K562 (cell line): ENCODE data around the gene RIPK4. TPM values are rescaled to one million over a fixed set of nuclear protein-coding genes. Genes with fewer than 3 reads are reported as not detected.

Source experiments
- ATAC-seq: fragments of 200-7000 bp; cut with Tn5 transposase; 3 replicates; pipeline ENCODE4 v1.9.1; 2020; ENCODE audit warnings: moderate library complexity
- BruUV-seq: library from RNA; stranded (reverse); fragments of 400-500 nt; replicated peaks from 2 replicates; lab custom pipeline; 2021; lab: Mats Ljungman, UMichigan
- CTCF ChIA-PET: fragments of 300-600 bp; formaldehyde crosslinking; extraction: SDS; loops from one replicate; lab custom pipeline; 2021; ENCODE audit warnings: low intra/inter-chr PET ratio; lab: Yijun Ruan, JAX
- POLR2A ChIA-PET: fragments of 300-600, 350-650 bp; sonication (Branson Sonifier 250); formaldehyde crosslinking; extraction: SDS; loops from one replicate; lab custom pipeline; 2021; ENCODE audit warnings: antibody characterized with exemption, inconsistent platforms; lab: Yijun Ruan, JAX
- DNase-seq, 4 experiments: peaks; one replicate each; pipeline versions ENCODE4 v3.0.0 to v3.0.0-alpha.2; 2011 to 2018; ENCODE audit warnings: low spot score in 3 of 4, mixed read lengths in 3 of 4; ENCODE audit errors: extremely low read depth in 1 of 4
- FAIRE-seq: peaks from 2 replicates; lab custom pipeline; 2011; peaks lifted over from hg19 to GRCh38; lab: Jason Lieb, UNC
- H2AFZ ChIP-seq: 2 replicates; pipeline ENCODE4 v1.6.0; 2011; ENCODE audit warnings: low read depth, low read length, control low read depth, inconsistent platforms
- H3K27ac ChIP-seq: fragments of 200-600 bp; 3 replicates; pipeline ENCODE4 v1.8.0; 2011; ENCODE audit warnings: low read depth, mild to moderate bottlenecking, control low read depth, inconsistent platforms, low read length, moderate library complexity, mixed read lengths; ENCODE audit errors: extremely low read depth
- H3K27me3 ChIP-seq, 2 experiments: fragments of 300-600 bp in 1 of 2; 2 replicates in 1 of 2; 3 replicates in 1 of 2; pipeline versions ENCODE4 v1.6.0 to v1.8.0; 2011; ENCODE audit warnings: inconsistent platforms in 2 of 2, low read length in 2 of 2, mild to moderate bottlenecking in 1 of 2, mixed read lengths in 1 of 2, moderate library complexity in 1 of 2; ENCODE audit not compliant: control insufficient read depth in 2 of 2, insufficient read depth in 2 of 2
- H3K36me3 ChIP-seq: fragments of 300-600 bp; 3 replicates; pipeline ENCODE4 v1.8.0; 2011; ENCODE audit warnings: mild to moderate bottlenecking, low read length, inconsistent platforms; ENCODE audit not compliant: control insufficient read depth, insufficient read depth
- H3K4me1 ChIP-seq, 2 experiments: fragments of 200-600 bp in 1 of 2; replicated peaks in 1 of 2; 2 replicates in 1 of 2; 3 replicates in 1 of 2; pipeline versions ENCODE4 v1.5.1 to v1.8.0; 2011; ENCODE audit warnings: inconsistent platforms in 2 of 2, low read length in 2 of 2, mild to moderate bottlenecking in 1 of 2, mixed read lengths in 1 of 2, moderate library complexity in 1 of 2; ENCODE audit not compliant: control insufficient read depth in 2 of 2, insufficient read depth in 2 of 2
- H3K4me2 ChIP-seq: 2 replicates; pipeline ENCODE4 v1.6.1; 2011; ENCODE audit warnings: low read length, control low read depth, inconsistent platforms, mixed read lengths; ENCODE audit not compliant: insufficient read depth
- H3K4me3 ChIP-seq: fragments of 200-600 bp; sonication (generic), shearing (Covaris generic); 2 replicates; pipeline ENCODE4 v1.5.1; 2016; ENCODE audit warnings: control low read depth, inconsistent platforms
- H3K79me2 ChIP-seq: fragments of 200-600 bp; 3 replicates; pipeline ENCODE4 v1.8.0; 2011; ENCODE audit warnings: low read length, inconsistent platforms; ENCODE audit not compliant: control insufficient read depth, insufficient read depth
- H3K9ac ChIP-seq, 2 experiments: 2 replicates each; pipeline versions ENCODE4 v1.6.0 to v1.6.1; 2011; ENCODE audit warnings: low read depth in 2 of 2, low read length in 2 of 2, control low read depth in 1 of 2, inconsistent platforms in 1 of 2, mild to moderate bottlenecking in 1 of 2, mixed read lengths in 1 of 2; ENCODE audit not compliant: insufficient read depth in 1 of 2
- H3K9me1 ChIP-seq: one replicate; pipeline ENCODE4 v1.6.0; 2011; ENCODE audit warnings: inconsistent platforms, mild to moderate bottlenecking, low read length, moderate library complexity; ENCODE audit not compliant: control insufficient read depth, insufficient read depth
- H3K9me3 ChIP-seq: replicated peaks from 2 replicates; pipeline ENCODE4 v1.5.1; 2011; ENCODE audit warnings: low read depth, low read length, inconsistent platforms; ENCODE audit not compliant: control insufficient read depth, insufficient read depth
- H4K20me1 ChIP-seq: replicated peaks from 2 replicates; pipeline ENCODE4 v1.6.1; 2011; ENCODE audit warnings: low read length, inconsistent platforms, mixed read lengths; ENCODE audit not compliant: control insufficient read depth, insufficient read depth
- E2F3 ChIP-seq: fragments of 250-450 bp; sonication (Bioruptor Pico); IDR thresholded peaks from 2 replicates; pipeline ENCODE4 v1.4.0; 2020; ENCODE audit warnings: mild to moderate bottlenecking
- ELF4 ChIP-seq: fragments of 450-650 bp; formaldehyde crosslinking; IDR thresholded peaks from 2 replicates; pipeline ENCODE4 v1.4.0; 2022; ENCODE audit warnings: missing genetic modification characterization
- FOXK1 ChIP-seq: sonication (generic); formaldehyde crosslinking; IDR thresholded peaks from 2 replicates; pipeline ENCODE4 v1.8.0; 2022; ENCODE audit warnings: missing genetic modification reagents, mild to moderate bottlenecking, borderline replicate concordance
- MYNN ChIP-seq, 2 experiments: sonication (generic); formaldehyde crosslinking in 1 of 2; IDR thresholded peaks; 2 replicates each; pipeline versions ENCODE4 v1.5.0 to v1.6.1; 2016 to 2020; ENCODE audit warnings: antibody characterized with exemption in 1 of 2, missing genetic modification reagents in 1 of 2
- OTX1 ChIP-seq: fragments of 450-650 bp; formaldehyde crosslinking; IDR thresholded peaks from 2 replicates; pipeline ENCODE4 v1.4.0; 2022; ENCODE audit warnings: mild to moderate bottlenecking
- PHF8 ChIP-seq: fragments of 200-600 bp; sonication (generic); IDR thresholded peaks from 2 replicates; pipeline ENCODE4 v1.6.1; 2012; ENCODE audit warnings: mixed run types, mild to moderate bottlenecking, inconsistent platforms, low read length, moderate library complexity, borderline replicate concordance
- SRSF3 ChIP-seq: fragments of 200-400 bp; formaldehyde crosslinking; IDR thresholded peaks from 2 replicates; pipeline ENCODE4 v1.6.1; 2016; ENCODE audit warnings: mild to moderate bottlenecking, low read length, moderate library complexity; ENCODE audit not compliant: insufficient read depth
- WGBS: fragments of 100-300 bp; shearing (Covaris generic); methylation state at CpG from one replicate; pipeline ENCODE4 v1.1.6; 2016; ENCODE audit warnings: low coverage, mixed read lengths; ENCODE audit not compliant: insufficient coverage; ENCODE audit errors: missing lambda C conversion rate; 5-methylcytosine and 5-hydroxymethylcytosine counted together
- in situ Hi-C: fragments of 300-500 bp; cut with MboI; formaldehyde crosslinking; loops from 4 replicates; pipeline ENCODE4 v1.15.0; 2018; ENCODE audit warnings: inconsistent platforms, mixed read lengths
- intact Hi-C: fragments of 100-400 bp; cut with micrococcal nuclease; formaldehyde crosslinking; loops from 2 replicates; pipeline ENCODE4 v1.14.2; 2022
- polyA plus RNA-seq, 8 experiments: library from polyadenylated mRNA; depleted of rRNA in 4 of 8; stranded (reverse) in 5 of 8; unstranded in 3 of 8; fragments of >200 nt; fragmentation: Nextera tagmentation in 2 of 8; fragmentation: Illumina TruSeq in 1 of 8; extraction: Ambion mirVana in 2 of 8; extraction: Trizol in 1 of 8; gene quantifications; 2 replicates each; pipeline versions ENCODE4 v1.2.1 to v1.2.3, GENCODE V29; 2011 to 2014; ENCODE audit warnings: inconsistent platforms in 1 of 8, missing spikeins in 1 of 8
- total RNA-seq, 7 experiments: library from RNA; depleted of rRNA in 6 of 7; stranded (reverse); fragments of >200 nt in 6 of 7; fragmentation: Illumina TruSeq in 2 of 7; extraction: Trizol in 2 of 7; gene quantifications; 2 replicates each; pipeline versions ENCODE4 v1.2.1 to v1.2.3, GENCODE V29; 2011 to 2021; ENCODE audit warnings: low replicate concordance in 1 of 7

Gene RIPK4
- total and polyA plus RNA-seq, 9 of the 15 experiments (the other 6 are each of a cell fraction or from before 2014, with no cell fraction given): not detected

GRCh38 chr21:41769111-41769510, 2.3 kb upstream of the RIPK4 start:
- DNase-seq (no peak), FAIRE-seq (no peak), ATAC-seq (no peak)
- Histone ChIP-seq H3K4me3 (no peak overlapping the region), H3K9ac (no peak overlapping the region), H3K27ac (no peak overlapping the region), H2AFZ (no peak overlapping the region), H3K9me1 (no peaks in the 10 kb centered on the region), H3K4me1 (peaks cover 0 to 5% of the 10 kb centered on the region in 2 experiments; a peak in 2 of 5 replicates), H3K27me3 (peaks cover 53 to 68% of the 10 kb centered on the region in 2 experiments), H4K20me1 (peaks cover 9% of the 10 kb centered on the region; the same call in 1 of the 2 replicates), H3K36me3 (no peaks in the 10 kb centered on the region), H3K9me3 (no peaks in the 10 kb centered on the region), H3K79me2 (no peaks in the 10 kb centered on the region), H3K4me2 (no peak overlapping the region)
- 0% methylated on average over 10 of the region's 10 CpGs for WGBS
- ChIA-PET CTCF (no interaction called here), POLR2A (interaction anchor here (0.9 kb wide), 1 partner anchor 8 kb away, joined by 3 read pairs; no protein-coding TSS in a partner anchor)
- in situ Hi-C loops (no loop called here), intact Hi-C loops (no loop called here)
- TF ChIP-seq OTX1 (CRISPR knock-in tag) (no peak), FOXK1 (CRISPR knock-in tag) (no peak), PHF8 (no peak), ELF4 (no peak), MYNN (IDR thresholded peaks at IDR 0.05) (no peak), MYNN (CRISPR knock-in tag; IDR thresholded peaks at IDR 0.05) (no peak), SRSF3 (no peak), E2F3 (CRISPR knock-in tag) (no peak)
- no TSS peak for BruUV-seq
